GM21576 (cell line): Measurements from ENCODE around the gene NHLH1.

Experiments used
- ATAC-seq: cut with Tn5 transposase; IDR thresholded peaks from one replicate; pipeline ENCODE4 v1.9.1; 2021; ENCODE audit warnings: mild to moderate bottlenecking, moderate library complexity; ENCODE audit not compliant: unreplicated experiment

NHLH1 gene

GRCh38 chr1:160358073-160358472 lies 8.8 kb upstream of the NHLH1 start:
- ATAC-seq: no peak

- ATAC-seq: no peak
These were observed 7.2 kb upstream of the NHLH1 start for GRCh38 chr1:160359559-160360226.

GRCh38 chr1:160360227-160360695 lies 6.6 kb upstream of the NHLH1 start:
- ATAC-seq: no peak

GRCh38 chr1:160361199-160361598 lies 5.7 kb upstream of the NHLH1 start:
- no peak for ATAC-seq

- no peak for ATAC-seq
These were observed 5.1 kb upstream of the NHLH1 start for GRCh38 chr1:160361814-160362167.

- no peak for ATAC-seq
These were observed 4.5 kb upstream of the NHLH1 start for GRCh38 chr1:160362168-160362957.

- ATAC-seq: no peak
These were observed 3.9 kb upstream of the NHLH1 start for GRCh38 chr1:160363010-160363409.

GRCh38 chr1:160363951-160364735 lies 2.7 kb upstream of the NHLH1 start:
- ATAC-seq: no peak

- no peak for ATAC-seq
These were observed 1.5 kb upstream of the NHLH1 start for GRCh38 chr1:160365325-160365724.

GRCh38 chr1:160367516-160367900 lies 637 bp downstream of the NHLH1 start:
- no peak for ATAC-seq

GRCh38 chr1:160367934-160368923 lies 1.4 kb downstream of the NHLH1 start:
- no peak for ATAC-seq

GRCh38 chr1:160369087-160369486 lies 2.2 kb downstream of the NHLH1 start:
- no peak for ATAC-seq

GRCh38 chr1:160370561-160371345 lies 3.9 kb downstream of the NHLH1 start:
- no peak for ATAC-seq

GRCh38 chr1:160371346-160371631 lies 4.4 kb downstream of the NHLH1 start:
- ATAC-seq: no peak

GRCh38 chr1:160371756-160372155 lies 4.9 kb downstream of the NHLH1 start:
- ATAC-seq: no peak

GRCh38 chr1:160373696-160374095 lies 6.8 kb downstream of the NHLH1 start:
- no peak for ATAC-seq

GRCh38 chr1:160374306-160375110 lies 7.6 kb downstream of the NHLH1 start:
- no peak for ATAC-seq

- no peak for ATAC-seq
These were observed 9.1 kb downstream of the NHLH1 start for GRCh38 chr1:160375788-160376524.
